Stimulated activated CD4-positive, alpha-beta T cell treated with anti-CD3 and anti-CD28 coated beads, TNF-alpha, amount 100 ng/mL, for 4 hours (primary cell): ENCODE data around the gene DVL1.

ENCODE experiments used
- DNase-seq, 3 experiments: peaks; one replicate each; pipeline ENCODE4 v3.0.0-alpha.2; 2020; ENCODE audit warnings: low read depth in 3 of 3

Gene DVL1

DNA sequence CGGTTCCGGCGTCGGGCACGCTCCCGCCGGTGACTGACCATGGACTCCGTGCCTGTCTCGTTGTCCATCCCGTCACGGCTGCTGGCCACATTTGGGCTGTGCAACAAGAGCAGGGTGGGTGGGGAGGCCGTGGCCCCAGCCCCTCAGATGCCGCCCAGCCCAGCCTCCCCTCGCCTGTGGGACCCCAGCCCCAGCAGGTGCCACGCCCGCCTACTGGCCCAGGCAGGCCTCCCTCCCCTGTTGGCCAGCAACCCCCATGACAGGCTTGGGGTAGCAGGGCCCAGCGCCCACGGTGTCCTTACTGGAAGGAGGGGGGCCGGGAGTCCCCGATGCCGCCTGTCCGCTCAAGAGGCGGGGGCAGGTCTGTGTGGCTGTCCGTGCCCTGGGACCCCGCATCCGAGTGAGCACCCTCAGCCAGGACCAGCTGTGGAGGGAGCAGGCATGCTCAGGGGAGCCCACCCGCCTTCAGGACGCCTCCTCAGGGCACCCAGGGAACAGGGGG is 7.1 kb downstream of the DVL1 start:
- no peak for DNase-seq

DNA sequence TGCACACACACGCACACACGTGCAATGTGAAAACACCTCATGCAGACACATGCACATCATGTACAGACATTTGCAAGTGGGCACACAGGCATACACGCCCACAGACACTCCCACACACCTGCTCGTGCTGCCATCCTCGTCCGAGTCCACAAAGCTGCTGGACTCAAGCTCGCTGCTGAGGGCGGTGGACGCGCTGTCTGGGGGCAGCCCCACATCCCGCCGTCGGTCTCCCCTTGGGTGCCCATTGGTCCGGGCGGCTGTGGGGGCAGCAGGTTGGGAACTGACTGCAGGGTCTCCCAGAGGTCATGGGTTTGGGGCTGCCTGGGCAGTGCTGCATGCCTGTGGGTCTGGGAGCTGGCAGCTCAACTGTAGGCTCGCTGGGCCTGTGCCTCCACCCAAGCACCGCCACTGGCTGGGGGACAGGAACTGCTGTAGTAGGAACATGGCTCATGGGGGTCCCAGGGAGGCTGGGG is 7.6 kb downstream of the DVL1 start:
- DNase-seq = no peak

DNA sequence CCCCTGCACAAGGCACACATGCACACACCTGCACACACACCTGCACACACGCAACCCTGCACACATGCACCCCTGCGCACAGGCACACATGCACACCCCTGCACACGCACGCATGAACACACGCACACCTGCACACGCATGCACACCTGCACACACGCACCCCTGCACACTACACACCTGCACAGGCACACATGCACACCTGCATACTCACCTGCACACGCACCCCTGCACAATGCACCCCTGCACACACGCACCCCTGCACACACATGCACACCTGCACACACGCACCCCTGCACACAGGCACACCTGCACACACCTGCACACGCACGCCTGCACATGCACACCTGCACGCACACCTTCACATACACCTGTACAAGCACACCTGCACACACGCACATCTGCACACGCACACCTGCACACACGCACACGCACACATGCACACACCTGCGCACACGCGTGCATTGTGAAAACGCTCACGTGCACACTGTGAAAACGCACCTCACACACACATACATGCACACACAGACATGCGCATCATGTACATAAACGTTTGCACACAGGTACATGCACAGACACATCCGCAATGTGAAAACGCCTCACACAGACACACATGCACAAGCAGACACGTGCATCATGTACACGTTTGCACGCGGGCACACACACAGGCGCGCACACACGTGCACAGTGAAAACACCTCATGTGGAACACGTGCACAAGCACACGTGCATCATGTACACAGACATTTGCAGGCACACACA is 8.2 kb downstream of the DVL1 start:
- DNase-seq = no peak

DNA sequence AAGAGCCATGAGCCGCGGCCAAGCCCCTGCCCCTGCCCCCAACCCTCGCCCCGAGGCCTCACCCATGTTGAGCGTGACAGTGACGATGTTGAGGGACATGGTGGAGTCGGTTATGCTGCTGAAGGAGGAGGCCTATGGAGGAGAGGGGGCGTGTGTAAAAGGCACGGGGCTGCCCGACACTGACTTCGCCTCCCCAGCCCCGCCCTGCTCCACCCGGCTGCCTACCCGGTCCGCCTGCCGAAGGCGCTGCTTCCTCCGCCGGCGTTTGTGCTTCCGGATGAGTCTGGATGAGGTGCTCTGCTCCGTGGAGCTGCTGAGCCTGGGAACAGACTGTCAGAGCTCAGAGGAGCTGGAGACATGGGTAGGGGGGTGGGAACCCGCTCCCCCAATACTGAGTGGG is 9.0 kb downstream of the DVL1 start:
- DNase-seq = no peak

GRCh38 chr1:1338278-1338677 is 10.9 kb downstream of the DVL1 start:
- DNase-seq = no peak

DNA sequence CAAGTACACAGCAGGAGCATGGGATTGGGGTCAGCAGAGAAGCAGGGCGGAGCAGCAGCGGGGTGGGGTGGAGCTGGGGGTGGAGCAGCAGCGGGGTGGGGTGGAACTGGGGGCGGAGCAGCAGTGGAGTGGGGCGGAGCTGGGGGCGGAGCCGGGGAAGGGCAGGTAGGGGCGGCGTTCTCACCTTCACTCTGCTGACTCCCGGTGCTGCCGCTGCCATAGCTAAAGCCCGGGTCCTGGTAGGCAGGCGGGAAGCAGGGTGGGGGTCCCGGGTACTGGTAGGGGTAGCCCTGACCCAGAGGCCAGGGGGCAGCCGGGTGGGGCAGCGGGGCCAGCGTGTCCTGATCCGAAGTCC is 11.4 kb downstream of the DVL1 start:
- no peak for DNase-seq

GRCh38 chr1:1336931-1337792 is 12.1 kb downstream of the DVL1 start:
- no peak for DNase-seq

- no peak for DNase-seq
These were observed 12.8 kb downstream of the DVL1 start for GRCh38 chr1:1336446-1336845.

DNA sequence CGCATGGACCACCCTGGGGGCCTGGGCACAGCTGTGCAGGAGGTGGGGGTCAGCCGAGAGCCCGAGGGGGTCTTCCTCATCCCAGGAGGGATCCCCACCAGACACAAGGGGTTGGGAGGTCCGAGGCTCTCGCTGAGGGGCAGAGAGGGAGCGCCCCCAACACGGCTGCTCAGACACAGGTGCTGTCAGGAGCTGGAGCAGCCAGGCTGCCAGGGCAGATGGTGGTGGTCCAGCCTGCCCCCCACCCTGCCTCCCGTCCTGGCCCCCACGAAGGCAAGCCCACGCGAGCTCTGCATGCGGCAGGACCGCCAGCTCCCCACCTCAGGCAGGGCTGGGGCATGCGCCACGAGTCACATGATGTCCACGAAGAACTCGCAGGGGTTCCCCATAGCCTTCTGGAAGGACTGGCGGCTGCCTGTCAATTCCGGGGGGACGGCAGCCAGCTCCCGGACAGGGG is 13.4 kb downstream of the DVL1 start:
- DNase-seq = no peak

DNA sequence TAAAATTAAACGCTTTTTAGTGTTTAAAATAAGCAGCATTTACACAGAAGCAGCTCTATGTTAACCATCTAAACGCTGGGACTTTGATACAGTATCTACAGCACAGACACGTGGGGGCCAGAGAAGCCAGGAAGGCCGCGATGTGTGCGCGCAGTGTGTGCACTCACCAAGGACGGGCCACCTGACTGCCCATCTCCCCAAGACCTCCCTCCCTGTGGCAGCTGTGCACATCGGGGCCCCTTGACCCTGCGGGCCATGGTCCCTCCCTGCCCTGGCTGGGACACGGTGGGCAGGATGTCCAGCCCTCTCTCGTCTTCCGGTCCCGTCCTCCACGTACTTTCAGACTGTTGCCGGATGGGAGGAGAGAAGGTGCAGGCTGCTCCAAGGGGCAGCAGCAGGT is 13.9 kb downstream of the DVL1 start:
- DNase-seq = no peak

- DNase-seq = no peak
These were observed 14.4 kb downstream of the DVL1 start for GRCh38 chr1:1334835-1335234.

- no peak for DNase-seq
These were observed 15.5 kb downstream of the DVL1 start for GRCh38 chr1:1333551-1334241.

DNA sequence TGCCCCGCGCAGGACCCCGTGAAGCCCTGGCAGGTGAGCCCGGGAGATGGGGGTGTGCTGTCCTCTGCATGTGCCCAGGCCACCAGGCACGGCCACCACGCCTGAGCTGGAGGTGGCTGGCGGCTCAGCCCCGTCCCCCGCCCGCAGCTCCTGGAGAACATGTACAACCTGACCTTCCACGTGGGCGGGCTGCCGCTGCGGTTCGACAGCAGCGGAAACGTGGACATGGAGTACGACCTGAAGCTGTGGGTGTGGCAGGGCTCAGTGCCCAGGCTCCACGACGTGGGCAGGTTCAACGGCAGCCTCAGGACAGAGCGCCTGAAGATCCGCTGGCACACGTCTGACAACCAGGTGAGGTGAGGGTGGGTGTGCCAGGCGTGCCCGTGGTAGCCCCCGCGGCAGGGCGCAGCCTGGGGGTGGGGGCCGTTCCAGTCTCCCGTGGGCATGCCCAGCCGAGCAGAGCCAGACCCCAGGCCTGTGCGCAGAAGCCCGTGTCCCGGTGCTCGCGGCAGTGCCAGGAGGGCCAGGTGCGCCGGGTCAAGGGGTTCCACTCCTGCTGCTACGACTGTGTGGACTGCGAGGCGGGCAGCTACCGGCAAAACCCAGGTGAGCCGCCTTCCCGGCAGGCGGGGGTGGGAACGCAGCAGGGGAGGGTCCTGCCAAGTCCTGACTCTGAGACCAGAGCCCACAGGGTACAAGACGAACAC is 16.3 kb downstream of the DVL1 start:
- no peak for DNase-seq

DNA sequence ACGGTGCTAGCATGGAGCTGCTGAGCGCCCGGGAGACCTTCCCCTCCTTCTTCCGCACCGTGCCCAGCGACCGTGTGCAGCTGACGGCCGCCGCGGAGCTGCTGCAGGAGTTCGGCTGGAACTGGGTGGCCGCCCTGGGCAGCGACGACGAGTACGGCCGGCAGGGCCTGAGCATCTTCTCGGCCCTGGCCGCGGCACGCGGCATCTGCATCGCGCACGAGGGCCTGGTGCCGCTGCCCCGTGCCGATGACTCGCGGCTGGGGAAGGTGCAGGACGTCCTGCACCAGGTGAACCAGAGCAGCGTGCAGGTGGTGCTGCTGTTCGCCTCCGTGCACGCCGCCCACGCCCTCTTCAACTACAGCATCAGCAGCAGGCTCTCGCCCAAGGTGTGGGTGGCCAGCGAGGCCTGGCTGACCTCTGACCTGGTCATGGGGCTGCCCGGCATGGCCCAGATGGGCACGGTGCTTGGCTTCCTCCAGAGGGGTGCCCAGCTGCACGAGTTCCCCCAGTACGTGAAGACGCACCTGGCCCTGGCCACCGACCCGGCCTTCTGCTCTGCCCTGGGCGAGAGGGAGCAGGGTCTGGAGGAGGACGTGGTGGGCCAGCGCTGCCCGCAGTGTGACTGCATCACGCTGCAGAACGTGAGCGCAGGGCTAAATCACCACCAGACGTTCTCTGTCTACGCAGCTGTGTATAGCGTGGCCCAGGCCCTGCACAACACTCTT is 17.0 kb downstream of the DVL1 start:
- DNase-seq = no peak

- no peak for DNase-seq
These were observed 17.9 kb downstream of the DVL1 start, which contains the start of gene TAS1R3 for GRCh38 chr1:1331068-1331965. Gene TAS1R3 (plus strand): TSS chr1:1331280. CDS start chr1:1331346, 66 bp downstream.

DNA sequence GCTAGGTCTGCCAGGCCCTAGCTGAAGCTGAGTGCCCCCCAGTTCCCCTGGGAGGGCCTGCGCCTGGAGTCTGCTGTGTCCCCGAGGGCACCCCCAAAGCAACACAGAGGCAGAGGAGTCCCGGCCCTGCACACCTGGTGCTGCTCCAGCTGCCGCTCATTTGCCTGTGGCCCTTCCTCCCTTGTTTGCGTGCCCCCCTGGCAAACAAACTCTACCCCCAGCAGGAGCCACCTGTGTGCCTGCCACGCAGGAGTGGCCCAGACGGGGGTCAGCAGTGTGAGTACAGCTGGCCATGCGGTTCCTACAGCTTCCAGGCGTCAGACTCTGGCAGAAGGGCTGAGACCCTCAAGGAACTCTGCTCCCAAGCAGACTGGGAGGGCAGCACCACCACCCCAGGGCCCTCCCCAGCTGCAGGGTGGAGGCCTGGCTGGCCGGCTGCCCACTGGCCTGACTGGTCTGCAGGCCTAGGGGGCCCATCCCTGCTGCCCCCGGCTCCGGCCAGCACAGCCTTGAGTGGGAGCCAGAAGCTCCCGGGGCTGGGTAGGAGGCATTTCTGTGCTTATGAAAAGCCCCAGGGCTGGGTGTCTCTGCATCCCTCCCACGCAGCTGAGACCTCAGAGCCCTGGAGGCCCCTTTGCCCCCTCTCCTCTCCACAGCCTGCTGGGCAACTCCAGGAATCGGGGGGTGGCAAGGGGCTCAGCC is 18.7 kb downstream of the DVL1 start:
- no peak for DNase-seq

GRCh38 chr1:1329304-1330210 is 19.7 kb downstream of the DVL1 start:
- DNase-seq = no peak

- DNase-seq = no peak
These were observed 21.0 kb downstream of the DVL1 start for GRCh38 chr1:1328254-1328653.
